ENCODE data around the gene OPCML.

OPCML gene

DNA sequence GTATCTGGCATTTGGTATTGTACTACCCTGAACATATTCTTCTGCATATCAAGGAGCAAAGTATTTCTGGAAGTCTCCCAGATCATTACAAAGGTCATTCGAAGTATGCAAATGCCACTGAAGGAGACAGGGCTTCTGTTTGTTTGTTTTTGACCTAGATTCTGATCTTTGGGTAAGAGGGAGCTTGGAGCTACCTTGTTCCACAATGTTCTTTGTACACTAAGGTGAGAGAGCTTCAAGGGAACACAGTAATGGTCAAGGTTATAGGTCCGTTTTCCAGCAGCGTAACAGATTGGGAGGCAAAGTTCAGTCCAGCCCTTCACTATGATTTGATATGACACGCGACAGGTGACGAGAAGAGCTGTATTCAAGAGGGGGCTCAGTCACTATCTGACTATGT lies 10.0 kb downstream of the OPCML start:
- TF ChIP-seq CTCF (IDR thresholded peaks at IDR 0.05), result no peak

- TF ChIP-seq CTCF (IDR thresholded peaks at IDR 0.05), result no peak
Observed at GRCh38 chr11:133521502-133521901, 10.8 kb downstream of the OPCML start.

DNA sequence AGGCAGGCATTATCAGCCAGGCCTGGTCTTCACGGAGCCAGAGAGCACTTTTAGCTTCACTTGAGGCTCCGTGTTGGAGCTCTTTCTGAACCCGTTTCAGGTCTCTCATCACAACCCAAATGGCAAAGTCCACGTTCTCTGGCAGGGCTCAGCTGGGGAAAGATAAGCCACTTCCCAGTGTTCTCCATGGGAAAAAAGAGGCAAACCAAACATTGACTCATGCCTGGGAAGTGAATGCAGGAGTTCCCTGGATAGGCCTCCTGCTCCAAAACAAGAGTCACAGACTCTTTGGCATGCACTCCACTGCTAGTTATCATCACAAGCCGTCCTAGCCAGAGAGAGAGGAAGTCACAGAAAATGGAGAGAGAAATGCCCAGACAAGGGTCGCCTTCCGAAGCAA lies 11.6 kb downstream of the OPCML start:
- no peak for TF ChIP-seq CTCF (IDR thresholded peaks at IDR 0.05)

GRCh38 chr11:133519560-133519959 lies 12.7 kb downstream of the OPCML start:
- TF ChIP-seq CTCF (IDR thresholded peaks at IDR 0.05), result no peak

GRCh38 chr11:133518702-133519264 lies 13.5 kb downstream of the OPCML start:
- TF ChIP-seq CTCF (IDR thresholded peaks at IDR 0.05), result no peak

GRCh38 chr11:133516845-133517244 lies 15.5 kb downstream of the OPCML start:
- TF ChIP-seq CTCF (IDR thresholded peaks at IDR 0.05), result no peak

DNA sequence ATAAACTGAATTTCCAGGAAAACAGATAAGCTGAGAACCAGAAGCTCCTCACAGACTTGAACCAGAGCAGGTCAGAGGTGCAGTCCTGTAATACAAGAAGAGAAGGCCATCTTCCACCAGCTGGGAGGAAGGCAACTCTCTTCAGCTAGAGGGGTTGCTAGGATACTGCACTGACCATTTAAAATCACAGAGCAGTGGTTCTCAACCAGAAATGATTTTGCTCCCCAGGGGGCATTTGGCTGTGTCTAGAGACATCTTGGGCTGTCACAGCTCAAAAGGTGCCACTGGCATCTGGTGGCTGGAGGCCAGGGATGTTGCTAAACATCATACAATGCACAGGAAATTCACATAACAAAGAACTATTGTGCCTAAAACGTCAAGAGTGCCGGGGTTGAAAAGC lies 17.2 kb downstream of the OPCML start:
- no peak for TF ChIP-seq CTCF (IDR thresholded peaks at IDR 0.05)
